Activated T-cell treated with anti-CD3 and anti-CD28 coated beads, Interleukin-2, amount 50 U/mL, for 72 hours (primary cell): ENCODE data around the gene TNNT3. TPM values are rescaled to one million over a fixed set of nuclear protein-coding genes. Genes with fewer than 3 reads are reported as not detected.

Experiments used
- ATAC-seq, 2 donors: fragments of 150-1000 bp; cut with Tn5 transposase; replicated peaks in 1 of 2; 2 replicates each; pipeline ENCODE4 v1.10.0; 2021; ENCODE audit warnings: moderate library complexity in 2 of 2, mild to moderate bottlenecking in 1 of 2
- DNase-seq, 2 donors: peaks; one replicate each; pipeline ENCODE4 v3.0.0; 2021 to 2022; ENCODE audit warnings: mixed read lengths in 1 of 2
- H3K27ac Mint-ChIP-seq: one replicate; pipeline ENCODE4 v1.8.0; 2022; ENCODE audit warnings: mild to moderate bottlenecking, moderate library complexity, mixed read lengths
- H3K27me3 Mint-ChIP-seq: one replicate; pipeline ENCODE4 v1.8.0; 2022; ENCODE audit warnings: low read depth, mixed read lengths
- H3K36me3 Mint-ChIP-seq, 2 donors: one replicate each; pipeline ENCODE4 v1.8.0; 2022; ENCODE audit warnings: mixed read lengths in 2 of 2, mild to moderate bottlenecking in 1 of 2; ENCODE audit not compliant: insufficient read depth in 2 of 2
- H3K4me1 Mint-ChIP-seq: one replicate; pipeline ENCODE4 v1.8.0; 2022; ENCODE audit warnings: low read depth, mixed read lengths
- H3K4me3 Mint-ChIP-seq, 2 donors: one replicate each; pipeline ENCODE4 v1.8.0; 2022; ENCODE audit warnings: mild to moderate bottlenecking in 2 of 2, mixed read lengths in 2 of 2, moderate library complexity in 2 of 2
- H3K9me3 Mint-ChIP-seq, 2 donors: one replicate each; pipeline ENCODE4 v1.8.0; 2022; ENCODE audit warnings: mixed read lengths in 2 of 2
- total RNA-seq, 2 donors: library from RNA; stranded (reverse); gene quantifications; one replicate each; pipeline ENCODE4 v1.2.3, GENCODE V29; 2022

TNNT3 gene
- total RNA-seq, 2 donors from 2014 or later, result 5.6 to 15.5 TPM

DNA sequence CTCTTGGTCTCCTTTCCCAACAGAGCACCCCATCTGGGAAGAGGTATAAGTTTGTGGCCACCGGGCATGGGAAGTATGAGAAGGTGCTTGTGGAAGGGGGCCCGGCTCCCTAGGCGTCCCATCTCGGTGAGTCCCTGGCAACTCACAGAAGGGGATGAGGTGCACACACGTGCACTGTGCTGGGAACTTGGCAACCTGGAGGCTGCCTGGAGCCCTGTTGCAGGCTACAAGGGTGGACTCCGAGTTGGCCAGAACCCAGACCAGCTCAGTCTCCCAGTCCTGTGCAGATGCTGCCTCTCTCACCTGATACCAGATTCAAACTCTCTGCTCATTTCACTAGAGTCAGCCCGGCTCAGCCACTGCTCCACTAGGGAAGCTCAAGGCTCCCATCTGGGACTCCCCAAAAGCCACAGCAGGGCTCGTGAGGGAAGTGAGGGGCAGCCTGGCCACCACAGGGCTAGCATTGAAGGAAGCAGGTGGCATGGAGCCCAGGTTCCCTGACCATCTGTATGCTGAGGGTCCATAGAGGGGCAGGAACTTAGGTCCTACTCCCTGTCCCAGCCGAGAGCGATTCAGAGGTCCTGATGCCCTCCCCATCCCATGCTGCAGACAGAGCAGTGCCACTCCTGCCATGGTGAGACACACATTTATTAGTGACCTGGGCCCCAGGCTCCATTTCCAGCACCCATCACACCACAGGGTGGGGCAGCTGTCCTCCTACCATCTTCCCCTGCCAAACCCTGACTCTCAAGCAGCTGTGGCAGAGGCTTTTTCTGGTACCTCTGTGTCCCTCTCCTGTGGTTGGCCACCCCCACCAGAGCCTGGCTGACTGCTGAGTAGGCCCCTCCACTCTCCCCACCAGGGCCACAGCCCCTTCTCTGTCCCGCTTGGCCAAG is 31.8 kb upstream of the TNNT3 start:
- Mint-ChIP-seq H3K36me3 (peaks cover 0 to 5% of the 10 kb centered on the region in 2 donors), H3K27ac (no peak overlapping the region), H3K27me3 (no peaks in the 10 kb centered on the region), H3K4me1 (peaks cover 28% of the 10 kb centered on the region), H3K9me3 (peaks cover 0 to 2% of the 10 kb centered on the region in 2 donors), H3K4me3 (no peak overlapping the region)
- ATAC-seq, result no peak
- DNase-seq, result no peak

DNA sequence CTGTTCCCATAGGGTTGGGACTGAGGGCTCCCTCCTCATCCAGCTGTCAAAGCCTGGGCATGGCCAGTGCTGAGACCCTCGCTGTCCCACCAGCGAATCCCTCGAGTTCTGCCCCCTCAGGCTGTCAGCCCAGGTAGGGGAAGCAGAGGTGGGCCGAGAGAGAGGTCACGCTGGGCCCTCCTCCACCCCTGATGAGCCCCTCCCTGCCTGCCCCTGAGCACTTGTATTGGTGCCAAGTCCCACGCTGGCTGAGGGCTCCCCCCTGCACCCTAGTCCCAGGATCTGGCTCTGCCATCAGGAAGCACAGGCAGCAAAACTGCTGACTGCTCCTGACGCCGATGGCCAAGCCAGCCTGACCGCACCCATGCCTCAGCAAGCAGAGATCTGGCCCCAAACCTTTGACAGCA is 31.2 kb upstream of the TNNT3 start:
- no peak for DNase-seq
- peak overlapping the region; percentile 63 to 73 for H3K4me3 Mint-ChIP-seq

DNA sequence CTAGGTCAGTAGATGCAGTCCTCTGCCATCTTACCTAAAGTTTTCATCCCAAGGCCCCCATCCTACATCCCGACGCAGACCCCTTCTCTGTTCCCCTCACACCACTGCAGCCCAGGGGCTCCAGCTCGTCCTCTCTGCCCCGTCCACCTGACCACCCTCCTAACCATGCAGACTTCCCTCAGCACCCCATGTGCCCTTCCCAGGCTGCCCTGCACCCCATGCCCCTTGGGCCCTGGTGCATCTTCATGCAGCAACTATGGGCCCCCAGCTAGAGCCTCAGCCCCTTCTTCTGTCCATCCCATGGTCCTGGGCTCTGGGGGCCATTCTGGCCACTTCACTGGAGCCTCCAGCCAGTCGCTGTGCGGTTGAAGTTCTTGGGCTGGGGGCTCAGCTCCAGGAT is 30.7 kb upstream of the TNNT3 start:
- Mint-ChIP-seq H3K27ac (peak overlapping the region; percentile 22), H3K36me3 (peaks cover 2 to 6% of the 10 kb centered on the region in 2 donors), H3K27me3 (no peaks in the 10 kb centered on the region), H3K4me3 (peak overlapping the region; percentile 63 to 73), H3K4me1 (peaks cover 39% of the 10 kb centered on the region), H3K9me3 (peaks cover 3 to 8% of the 10 kb centered on the region in 2 donors)
- peak; percentile 3 to 8 for ATAC-seq
- no peak for DNase-seq

More for the DNA sequence above, 31.2 kb upstream of the TNNT3 start:
- peaks cover 0 to 6% of the 10 kb centered on the region in 2 donors for H3K36me3 Mint-ChIP-seq
- ATAC-seq, result no peak
- H3K27ac Mint-ChIP-seq, result no peak overlapping the region
- peaks cover 34% of the 10 kb centered on the region for H3K4me1 Mint-ChIP-seq
- H3K27me3 Mint-ChIP-seq, result no peaks in the 10 kb centered on the region
- H3K9me3 Mint-ChIP-seq, result peaks cover 0 to 4% of the 10 kb centered on the region in 2 donors

DNA sequence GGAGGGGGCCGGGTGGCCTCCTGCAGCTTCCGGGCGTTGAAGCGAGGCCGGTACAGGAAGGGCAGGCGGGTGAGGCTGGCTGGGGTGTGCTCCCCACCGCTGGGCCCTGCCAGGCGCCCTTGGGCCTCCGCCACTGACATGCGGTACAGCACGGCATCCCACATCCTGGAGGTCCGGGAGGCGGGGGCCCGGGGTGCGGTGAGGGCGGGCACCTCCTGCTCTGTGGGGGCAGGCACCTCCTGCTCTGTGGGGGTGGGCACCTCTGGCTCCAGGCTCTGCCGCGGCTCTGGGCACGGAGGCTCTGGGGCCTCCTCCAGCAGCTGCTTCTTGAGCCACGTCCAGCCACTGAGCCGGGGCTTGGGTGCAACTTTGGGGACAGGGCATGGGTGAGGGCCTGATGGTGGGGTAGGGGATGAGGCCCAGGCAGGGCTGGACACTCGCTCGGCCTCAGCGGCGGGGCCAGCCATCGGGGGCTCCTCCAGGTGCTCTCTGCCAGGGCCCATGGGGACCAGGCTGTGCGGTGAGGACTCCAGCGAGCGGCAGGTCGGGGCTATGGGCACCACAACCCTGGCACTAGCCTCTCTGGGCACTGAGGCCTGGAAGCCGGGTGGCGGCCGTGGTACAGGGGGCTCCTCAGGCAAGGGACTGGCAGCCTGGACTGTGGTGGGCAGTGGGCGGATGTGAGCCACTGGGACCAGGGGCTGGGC is 30.1 kb upstream of the TNNT3 start:
- DNase-seq (peak; percentile 80 to 83), ATAC-seq (peak; percentile 81 to 89)
- Mint-ChIP-seq H3K9me3 (peaks cover 3 to 8% of the 10 kb centered on the region in 2 donors), H3K27me3 (no peaks in the 10 kb centered on the region), H3K36me3 (peaks cover 2 to 6% of the 10 kb centered on the region in 2 donors), H3K27ac (peak overlapping the region; percentile 22), H3K4me1 (peaks cover 40% of the 10 kb centered on the region), H3K4me3 (peak overlapping the region; percentile 63 to 73)

DNA sequence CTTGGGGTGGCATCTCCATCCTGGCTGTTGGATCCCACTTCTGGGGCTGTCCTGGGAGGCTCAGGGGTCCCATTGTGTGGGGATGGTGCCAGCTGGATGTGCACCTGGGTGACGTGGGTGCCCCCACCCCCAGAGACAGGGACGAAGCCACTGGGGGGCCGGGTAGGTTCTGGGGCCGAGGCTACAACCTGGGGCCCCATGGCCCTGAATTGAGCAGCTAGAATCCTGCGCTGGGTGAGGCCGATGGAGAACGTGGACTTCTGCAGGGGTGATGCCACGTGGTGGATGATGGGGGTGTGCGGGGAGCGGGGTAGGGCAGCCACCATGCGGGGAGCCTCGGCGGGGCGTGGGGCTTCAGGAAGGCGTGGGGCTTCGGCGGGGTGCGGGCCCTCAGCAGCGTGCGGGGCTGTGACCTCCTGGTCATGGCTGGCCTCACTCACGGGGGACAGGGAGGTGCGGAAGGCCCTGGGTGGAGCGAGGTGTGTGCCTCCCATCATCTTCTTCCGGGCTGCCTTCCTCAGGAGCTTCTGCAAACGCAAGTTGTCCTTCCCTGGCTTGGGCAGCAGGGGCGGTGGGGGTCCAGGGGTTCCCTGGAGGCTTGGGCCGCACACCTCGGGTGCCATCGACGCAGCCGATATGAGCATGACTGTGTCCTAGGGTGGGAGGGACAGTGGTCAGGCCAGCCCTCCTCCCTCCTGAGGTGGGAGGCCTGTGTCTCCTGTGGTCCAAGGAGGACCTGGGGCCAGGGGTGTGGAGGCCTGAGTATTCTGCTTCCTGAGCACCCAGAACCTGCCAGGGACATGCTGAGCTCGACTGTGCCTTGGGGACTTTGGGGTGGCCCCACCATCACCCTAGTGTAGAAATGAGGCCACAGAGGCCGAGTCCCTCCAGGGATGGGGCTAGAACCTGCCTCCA is 29.3 kb upstream of the TNNT3 start:
- H3K27ac Mint-ChIP-seq, result no peak overlapping the region
- peak; percentile 10 to 15 for ATAC-seq

DNA sequence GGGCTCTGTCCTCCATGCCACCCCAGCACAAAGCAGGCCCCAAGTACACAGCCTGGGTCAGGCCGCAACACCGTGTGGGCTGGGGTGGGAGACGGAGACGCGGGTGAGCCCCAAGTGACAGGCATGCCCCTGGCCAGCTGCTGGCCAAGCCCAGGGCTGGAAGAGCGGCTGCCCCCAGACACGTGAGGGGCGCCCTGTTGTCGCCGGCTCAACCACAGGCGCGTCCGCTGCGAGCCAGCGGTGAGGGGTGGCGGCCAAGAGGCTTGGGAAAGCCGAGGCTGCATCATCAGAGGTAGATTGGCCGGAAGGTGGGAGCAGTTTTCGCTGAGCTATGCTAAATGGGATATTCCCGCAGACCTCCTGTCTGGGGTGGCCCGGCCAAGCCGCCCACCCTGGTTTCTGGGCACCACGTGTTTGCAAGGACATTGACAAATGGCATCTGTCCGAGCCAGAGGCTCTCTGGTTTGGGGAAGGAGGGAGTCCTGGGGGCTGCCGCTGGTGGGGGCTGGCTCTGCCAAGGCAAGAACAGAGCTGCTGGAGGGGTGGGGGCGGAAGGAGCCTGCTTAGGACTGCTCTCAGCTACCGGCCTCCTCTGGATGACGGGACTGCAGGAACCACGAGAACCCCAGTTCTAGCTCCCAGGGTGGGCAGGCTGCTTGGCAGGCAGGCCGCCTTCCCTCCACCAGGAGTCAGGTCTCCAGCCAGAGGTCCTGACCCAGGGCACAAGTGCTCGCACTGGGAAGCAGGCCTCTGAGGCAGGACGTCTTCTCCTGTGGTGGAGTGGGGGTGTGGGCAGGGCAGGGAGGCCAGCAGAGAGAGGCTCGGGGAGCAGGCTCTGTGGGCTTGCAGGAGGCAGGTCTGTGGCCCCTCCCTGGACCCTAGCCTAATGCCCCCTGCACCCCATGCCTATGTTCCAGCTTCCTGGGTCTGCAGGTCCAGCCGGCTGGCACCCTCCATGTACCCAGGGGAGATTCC is 28.4 kb upstream of the TNNT3 start:
- H3K4me3 Mint-ChIP-seq, result peak overlapping the region; percentile 45 to 73
- peaks cover 3 to 8% of the 10 kb centered on the region in 2 donors for H3K9me3 Mint-ChIP-seq
- H3K27me3 Mint-ChIP-seq, result peaks cover under 1% of the 10 kb centered on the region
- peak in 1 of 2 donors; percentile 12 for DNase-seq
- ATAC-seq, result peak; percentile 5 to 12
- no peak overlapping the region for H3K27ac Mint-ChIP-seq
- peaks cover 40% of the 10 kb centered on the region for H3K4me1 Mint-ChIP-seq
- peaks cover 2 to 6% of the 10 kb centered on the region in 2 donors for H3K36me3 Mint-ChIP-seq

More for the DNA sequence above, 29.3 kb upstream of the TNNT3 start:
- peaks cover 2 to 6% of the 10 kb centered on the region in 2 donors for H3K36me3 Mint-ChIP-seq
- peak overlapping the region; percentile 45 to 73 for H3K4me3 Mint-ChIP-seq
- H3K9me3 Mint-ChIP-seq, result peaks cover 3 to 8% of the 10 kb centered on the region in 2 donors
- peak; percentile 24 to 25 for DNase-seq
- no peaks in the 10 kb centered on the region for H3K27me3 Mint-ChIP-seq
- H3K4me1 Mint-ChIP-seq, result peaks cover 40% of the 10 kb centered on the region

DNA sequence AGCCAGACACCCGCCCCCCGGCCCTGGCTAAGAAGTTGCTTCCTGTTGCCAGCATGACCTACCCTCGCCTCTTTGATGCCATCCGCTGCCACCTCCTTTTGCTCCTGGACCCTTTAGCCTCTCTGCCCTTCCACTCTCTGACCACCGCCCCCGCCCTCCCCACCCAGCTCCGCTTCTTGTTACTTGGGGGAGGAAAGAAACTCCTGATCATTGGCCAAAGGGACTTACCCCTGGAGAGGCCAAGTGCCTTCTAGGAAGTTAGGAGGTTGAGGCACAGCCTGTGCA is 27.7 kb upstream of the TNNT3 start, which contains the start of gene PRR33:
Gene PRR33 (minus strand): TSS at position 65 of the 285 bp plus-strand sequence. CDS start 1,311 bp downstream, outside the sequence.
- peaks cover 7% of the 10 kb centered on the region for H3K27me3 Mint-ChIP-seq
- ATAC-seq, result no peak
- peak within 1 kb of the TSS; percentile 45 to 73 for H3K4me3 Mint-ChIP-seq
- peaks cover 3 to 8% of the 10 kb centered on the region in 2 donors for H3K9me3 Mint-ChIP-seq
- no peak within 1 kb of the TSS for H3K27ac Mint-ChIP-seq
- H3K36me3 Mint-ChIP-seq, result peaks cover 2 to 6% of the 10 kb centered on the region in 2 donors
- DNase-seq, result no peak
- peaks cover 40% of the 10 kb centered on the region for H3K4me1 Mint-ChIP-seq

DNA sequence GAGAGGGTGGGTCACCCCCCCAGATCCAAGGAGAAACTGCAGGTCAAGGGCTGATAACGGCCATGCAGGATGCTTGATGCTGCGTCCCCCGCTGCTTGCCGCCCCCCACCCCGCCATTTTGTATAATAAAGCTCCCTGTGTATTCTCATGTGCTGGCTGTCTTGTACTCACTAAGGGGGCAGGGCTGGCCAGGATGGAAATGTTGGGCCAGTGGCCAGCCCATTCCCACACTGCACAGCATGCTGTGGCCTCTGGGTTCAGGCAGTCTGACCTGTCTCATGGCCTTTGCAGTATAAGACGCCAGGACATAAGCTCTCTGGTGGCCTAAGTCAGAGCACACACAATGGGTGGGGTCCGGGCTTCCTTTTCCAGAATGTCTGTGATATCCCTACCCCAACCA is 27.4 kb upstream of the TNNT3 start:
- no peak overlapping the region for H3K27ac Mint-ChIP-seq

DNA sequence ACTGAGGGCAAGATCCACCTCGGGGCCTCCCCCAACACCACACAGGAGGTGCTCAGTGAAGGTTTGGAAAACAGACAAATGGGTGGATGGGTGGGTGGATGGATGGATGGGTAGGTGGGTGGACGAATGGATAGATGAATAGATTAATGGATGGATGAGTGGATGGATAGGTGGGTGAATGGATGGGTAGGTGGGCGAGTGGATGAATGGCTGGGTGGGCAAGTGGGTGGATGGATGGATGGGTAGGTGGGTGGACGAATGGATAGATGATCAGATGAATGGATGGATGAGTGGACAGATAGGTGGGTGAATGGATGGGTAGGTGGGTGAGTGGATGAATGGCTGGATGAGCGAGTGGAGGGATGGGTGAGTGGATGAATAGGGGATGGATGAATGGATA is 26.9 kb upstream of the TNNT3 start:
- Mint-ChIP-seq H3K4me1 (peaks cover 40% of the 10 kb centered on the region), H3K4me3 (no peak overlapping the region), H3K27ac (no peak overlapping the region), H3K9me3 (peaks cover 3 to 8% of the 10 kb centered on the region in 2 donors), H3K36me3 (peaks cover 2 to 6% of the 10 kb centered on the region in 2 donors), H3K27me3 (peaks cover 14% of the 10 kb centered on the region)
- DNase-seq (no peak), ATAC-seq (no peak)

More for the DNA sequence above, 27.4 kb upstream of the TNNT3 start:
- H3K4me3 Mint-ChIP-seq, result peak overlapping the region in 1 of 2 donors; percentile 36
- H3K9me3 Mint-ChIP-seq, result peaks cover 3 to 8% of the 10 kb centered on the region in 2 donors
- DNase-seq (no peak), ATAC-seq (no peak)
- peaks cover 2 to 6% of the 10 kb centered on the region in 2 donors for H3K36me3 Mint-ChIP-seq
- H3K27me3 Mint-ChIP-seq, result peaks cover 10% of the 10 kb centered on the region
- peaks cover 40% of the 10 kb centered on the region for H3K4me1 Mint-ChIP-seq

DNA sequence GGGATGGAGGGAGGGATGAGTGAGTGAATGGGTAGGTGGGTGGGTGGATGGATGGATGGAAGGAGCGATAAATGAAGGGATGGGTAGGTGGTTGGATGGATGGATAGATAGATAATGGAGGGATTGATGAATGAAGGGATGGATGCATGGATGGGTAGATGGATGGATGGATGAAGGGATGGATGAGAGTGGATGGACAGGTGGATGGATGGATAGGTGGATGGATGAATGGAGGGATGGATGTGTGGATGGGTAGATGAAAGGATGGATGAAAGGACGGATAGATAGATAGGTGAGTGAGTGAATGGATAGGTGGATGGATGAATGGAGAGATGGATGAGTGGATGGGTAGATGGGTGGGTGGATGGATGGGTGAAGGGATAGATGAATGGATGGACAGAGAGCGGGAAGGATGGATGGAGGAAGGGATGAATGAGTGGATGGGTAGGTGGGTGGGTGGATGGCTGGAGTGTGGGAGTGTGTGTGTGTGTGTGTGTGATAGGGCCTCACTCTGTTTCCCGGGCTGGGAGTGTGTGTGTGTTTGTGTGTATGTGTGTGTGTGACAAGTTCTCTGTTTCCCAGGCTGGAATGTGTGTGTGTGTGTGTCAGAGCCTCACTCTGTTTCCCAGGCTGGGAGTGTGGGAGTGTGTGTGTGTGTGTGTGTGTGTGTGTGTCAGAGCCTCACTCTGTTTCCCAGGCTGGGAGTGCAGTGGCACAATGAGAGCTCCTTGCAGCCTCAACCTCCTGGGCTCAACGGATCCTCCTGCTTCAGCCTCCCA is 25.7 kb upstream of the TNNT3 start:
- ATAC-seq (no peak), DNase-seq (no peak)
- H3K27me3 Mint-ChIP-seq, result peaks cover 16% of the 10 kb centered on the region
- H3K9me3 Mint-ChIP-seq, result peaks cover 3 to 8% of the 10 kb centered on the region in 2 donors
- H3K36me3 Mint-ChIP-seq, result peaks cover 2 to 5% of the 10 kb centered on the region in 2 donors
- no peak overlapping the region for H3K4me3 Mint-ChIP-seq
- no peak overlapping the region for H3K27ac Mint-ChIP-seq
- H3K4me1 Mint-ChIP-seq, result peaks cover 34% of the 10 kb centered on the region

DNA sequence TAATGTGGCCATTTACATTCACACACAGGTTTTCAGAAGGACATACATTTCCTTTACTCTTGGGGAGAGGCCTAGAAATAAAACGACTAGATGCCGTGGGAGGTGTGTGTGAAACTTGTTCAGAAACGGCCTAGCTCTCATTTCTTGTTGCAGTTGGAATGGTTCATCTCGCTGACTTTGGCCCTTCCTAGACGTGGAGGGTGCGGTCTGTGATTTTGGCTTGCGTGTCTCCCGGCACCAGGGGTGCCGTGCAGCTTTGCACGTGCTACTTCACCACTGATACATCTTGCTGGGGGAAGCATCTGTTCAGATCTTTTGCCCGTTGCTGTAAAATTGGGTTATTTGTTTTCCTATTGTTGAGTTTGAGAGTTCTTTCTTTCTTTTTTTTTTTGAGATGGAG is 24.7 kb upstream of the TNNT3 start:
- H3K27ac Mint-ChIP-seq, result no peak overlapping the region
- H3K4me3 Mint-ChIP-seq, result no peak overlapping the region
- DNase-seq, result no peak
- peaks cover 2 to 4% of the 10 kb centered on the region in 2 donors for H3K36me3 Mint-ChIP-seq
- no peak for ATAC-seq
- peaks cover 30% of the 10 kb centered on the region for H3K4me1 Mint-ChIP-seq
- peaks cover 16% of the 10 kb centered on the region for H3K27me3 Mint-ChIP-seq
- H3K9me3 Mint-ChIP-seq, result peaks cover 3 to 8% of the 10 kb centered on the region in 2 donors
